Activated CD4-positive, CD25-positive, alpha-beta regulatory T cell (primary cell): ENCODE data around the gene SEMA4A.
A peak's percentile ranks its signal among the peaks of the same experiment; 100 is the strongest.
"Not testable (repeated sequence)": the region's sequence is repeated elsewhere in the genome, so short reads cannot be mapped to it uniquely, and the experiment has no call there.

Source experiments
- DNase-seq, 4 experiments: peaks; one replicate each; lab custom pipeline; 2025; lab: John Stamatoyannopoulos, UW

SEMA4A gene

GRCh38 chr1:156153362-156153761 is at the start of gene SEMA4A:
TSS of gene SEMA4A (plus strand) at chr1:156153585. CDS start at chr1:156154579, 994 bp downstream.
- DNase-seq = no peak

- peak in 1 of 4 experiments; percentile 22 for DNase-seq
Observed at GRCh38 chr1:156104065-156104810, 49.1 kb upstream of the SEMA4A start.

- DNase-seq = no peak
Observed at GRCh38 chr1:156104861-156105832, 48.2 kb upstream of the SEMA4A start.

GRCh38 chr1:156106624-156107488 is 46.5 kb upstream of the SEMA4A start:
- DNase-seq = no peak

- DNase-seq = no peak
Observed at GRCh38 chr1:156108057-156108456, 45.3 kb upstream of the SEMA4A start.

- no peak for DNase-seq
Observed at GRCh38 chr1:156108664-156109241, 44.6 kb upstream of the SEMA4A start.

GRCh38 chr1:156110252-156110651 is 43.1 kb upstream of the SEMA4A start:
- no peak for DNase-seq

GRCh38 chr1:156111355-156111962 is 41.9 kb upstream of the SEMA4A start:
- no peak for DNase-seq

- DNase-seq = no peak
Observed at GRCh38 chr1:156112276-156113137, 40.9 kb upstream of the SEMA4A start.

- DNase-seq = no peak
Observed at GRCh38 chr1:156113282-156113950, 40.0 kb upstream of the SEMA4A start.

- peak; percentile 56 to 64 (median 57) for DNase-seq
Observed at GRCh38 chr1:156114101-156114918, 39.1 kb upstream of the SEMA4A start, which contains the start of gene LMNA. TSS of gene LMNA (plus strand) at chr1:156114711. CDS start at chr1:156114919, 208 bp downstream.

- no peak for DNase-seq
Observed at GRCh38 chr1:156114919-156115513, 38.4 kb upstream of the SEMA4A start.

GRCh38 chr1:156115514-156116374 is 37.6 kb upstream of the SEMA4A start:
- no peak for DNase-seq

GRCh38 chr1:156116731-156117130 is 36.7 kb upstream of the SEMA4A start:
- not testable (repeated sequence) for DNase-seq

- DNase-seq = no peak
Observed at GRCh38 chr1:156117414-156118176, 35.8 kb upstream of the SEMA4A start.

- DNase-seq = no peak
Observed at GRCh38 chr1:156118177-156118868, 35.1 kb upstream of the SEMA4A start.
